ENCODE results near the gene ATP5F1A. TPM values are rescaled to one million over a fixed set of nuclear protein-coding genes. Genes with fewer than 3 reads are reported as not detected.
A peak's percentile ranks its signal among the peaks of the same experiment; 100 is the strongest.

ATP5F1A gene
- total RNA-seq (2021) (479 and 531 TPM in 2 replicates), Bru-seq, nascent RNA (percentile 93 among the genes with signal in this experiment), BruChase-seq, experiment 1, labeled RNA remaining after a 2-hour chase (percentile 94 among the genes with signal in this experiment), BruChase-seq, experiment 2, labeled RNA remaining after a 6-hour chase (percentile 97 among the genes with signal in this experiment)
- long read RNA-seq, full-length matches to known transcripts: 1,914 of 2,087 reads
- long read RNA-seq, partial matches to known transcripts: 141 of 2,087 reads
- long read RNA-seq, other reads (novel, unspliced or antisense): 32 of 2,087 reads

DNA sequence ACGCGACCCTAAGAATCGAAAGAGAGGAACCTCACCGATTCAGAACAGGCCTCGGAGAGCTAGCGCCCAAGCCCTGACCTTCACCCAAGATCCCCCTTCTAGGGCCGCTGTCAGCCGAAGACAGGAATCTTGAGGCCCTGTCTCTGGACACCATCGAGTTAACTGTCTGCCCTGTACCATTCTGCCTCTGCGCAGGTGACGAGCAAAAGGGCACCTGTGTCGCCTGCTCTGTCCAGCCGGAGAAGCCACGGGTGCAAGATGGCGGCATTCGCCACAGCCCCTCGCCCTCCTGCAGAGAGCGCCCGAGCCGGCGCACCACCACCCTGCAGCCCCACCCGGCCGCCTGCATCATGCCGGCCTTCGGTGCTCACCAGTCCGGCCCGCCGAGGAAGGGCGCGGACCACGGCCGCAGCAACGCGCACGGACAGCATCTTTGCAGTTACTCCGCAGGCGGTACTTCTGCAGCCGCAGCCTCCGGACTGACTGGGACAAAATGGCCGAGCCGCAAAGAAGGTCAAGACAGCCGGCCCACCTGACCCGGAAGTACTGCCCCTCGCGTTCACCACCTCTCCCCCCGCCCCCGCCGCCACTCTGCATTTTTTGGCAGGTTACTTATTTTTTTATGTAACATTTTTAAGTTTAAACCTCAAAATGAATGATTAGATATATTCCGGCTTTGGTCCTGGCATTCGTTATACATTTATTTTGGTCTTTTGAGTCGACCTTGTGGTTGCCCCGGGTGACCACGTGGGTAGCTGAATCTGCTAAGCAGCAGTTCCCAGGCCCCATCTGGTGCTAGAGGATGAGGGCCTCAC, at the start of gene ATP5F1A:
ATP5F1A (minus strand) TSS at position 496 of the 815 bp plus-strand sequence; CDS start at position 431, 65 bp downstream.
- ChIA-PET POLR2A (ENCODE audit: low non-redundant PET) (interaction anchor here (0.6 to 0.9 kb wide), 4 partner anchors 63 to 1318 kb away, joined by 4 to 24 read pairs (median 12); partner anchors contain the start of genes KATNAL2 and PIAS2), CTCF (interaction anchor here (0.7 kb wide), 1 partner anchor 30 kb away, joined by 10 read pairs; no protein-coding TSS in a partner anchor)
- H3K36me3 ChIP-seq (ENCODE audit: insufficient read depth, low read length, poor library complexity, severe bottlenecking): peaks cover 20% of the 10 kb centered on the region
- intact Hi-C loops (cut with micrococcal nuclease; ENCODE audit: unreplicated experiment): no loop called here
- no TSS peak for BruUV-seq (replicated peaks)
- H3K4me1 ChIP-seq (ENCODE audit: insufficient read depth, low read length, poor library complexity, severe bottlenecking): peaks cover 6% of the 10 kb centered on the region
- TF ChIP-seq EZH2 (IDR thresholded peaks at IDR 0.05; ENCODE audit: borderline replicate concordance, low read depth, low read length, poor library complexity, severe bottlenecking): no peak
- TF ChIP-seq, protein P1, sequence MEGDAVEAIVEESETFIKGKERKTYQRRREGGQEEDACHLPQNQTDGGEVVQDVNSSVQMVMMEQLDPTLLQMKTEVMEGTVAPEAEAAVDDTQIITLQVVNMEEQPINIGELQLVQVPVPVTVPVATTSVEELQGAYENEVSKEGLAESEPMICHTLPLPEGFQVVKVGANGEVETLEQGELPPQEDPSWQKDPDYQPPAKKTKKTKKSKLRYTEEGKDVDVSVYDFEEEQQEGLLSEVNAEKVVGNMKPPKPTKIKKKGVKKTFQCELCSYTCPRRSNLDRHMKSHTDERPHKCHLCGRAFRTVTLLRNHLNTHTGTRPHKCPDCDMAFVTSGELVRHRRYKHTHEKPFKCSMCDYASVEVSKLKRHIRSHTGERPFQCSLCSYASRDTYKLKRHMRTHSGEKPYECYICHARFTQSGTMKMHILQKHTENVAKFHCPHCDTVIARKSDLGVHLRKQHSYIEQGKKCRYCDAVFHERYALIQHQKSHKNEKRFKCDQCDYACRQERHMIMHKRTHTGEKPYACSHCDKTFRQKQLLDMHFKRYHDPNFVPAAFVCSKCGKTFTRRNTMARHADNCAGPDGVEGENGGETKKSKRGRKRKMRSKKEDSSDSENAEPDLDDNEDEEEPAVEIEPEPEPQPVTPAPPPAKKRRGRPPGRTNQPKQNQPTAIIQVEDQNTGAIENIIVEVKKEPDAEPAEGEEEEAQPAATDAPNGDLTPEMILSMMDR (conservative IDR thresholded peaks at IDR 0.05; ENCODE audit: low read depth, low read length): no peak
- H3K27me3 ChIP-seq (replicated peaks; ENCODE audit: insufficient read depth, low read depth, low read length, poor library complexity): no peaks in the 10 kb centered on the region
- peak within 1 kb of the TSS; percentile 80 for H3K27ac ChIP-seq (ENCODE audit: low read depth, low read length, poor library complexity, severe bottlenecking)
- peak within 1 kb of the TSS; percentile 79 for H3K4me3 ChIP-seq (ENCODE audit: low read depth, low read length, poor library complexity, severe bottlenecking)
- no peaks in the 10 kb centered on the region for H3K9me3 ChIP-seq (ENCODE audit: low read depth, low read length, poor library complexity, severe bottlenecking)
- DNase-seq (ENCODE audit: low spot score): peak; percentile 88

DNA sequence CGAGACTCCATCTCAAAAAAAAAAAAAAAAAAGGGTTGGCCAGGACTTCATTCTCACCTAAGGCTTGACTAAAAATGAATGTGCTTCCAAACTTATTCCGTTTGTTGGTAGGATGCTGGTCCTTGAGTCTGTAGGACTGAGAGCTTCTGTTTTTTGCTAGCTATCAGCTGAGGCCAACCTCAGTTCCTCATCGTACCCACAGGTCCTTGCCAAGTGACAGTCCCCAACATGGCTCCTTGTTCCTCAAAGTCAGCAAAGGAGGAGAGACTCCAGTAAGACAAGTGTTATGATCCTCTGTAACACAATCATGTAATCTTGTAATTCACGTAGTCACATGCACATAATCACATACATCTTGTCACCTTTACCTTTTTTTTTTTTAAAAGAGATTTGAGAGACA, 43.1 kb upstream of the ATP5F1A start:
- no peaks in the 10 kb centered on the region for H3K36me3 ChIP-seq (ENCODE audit: insufficient read depth, low read length, poor library complexity, severe bottlenecking)
- no TSS peak for BruUV-seq (replicated peaks)
- H3K27me3 ChIP-seq (replicated peaks; ENCODE audit: insufficient read depth, low read depth, low read length, poor library complexity): no peaks in the 10 kb centered on the region
- no peaks in the 10 kb centered on the region for H3K4me1 ChIP-seq (ENCODE audit: insufficient read depth, low read length, poor library complexity, severe bottlenecking)
- TF ChIP-seq EZH2 (IDR thresholded peaks at IDR 0.05; ENCODE audit: borderline replicate concordance, low read depth, low read length, poor library complexity, severe bottlenecking): no peak
- TF ChIP-seq, protein P1 (conservative IDR thresholded peaks at IDR 0.05; ENCODE audit: low read depth, low read length): no peak
- H3K27ac ChIP-seq (ENCODE audit: low read depth, low read length, poor library complexity, severe bottlenecking): no peak overlapping the region
- ChIA-PET CTCF (interaction anchor here (1.1 kb wide), 1 partner anchor 517 kb away, joined by 3 read pairs; no protein-coding TSS in a partner anchor), POLR2A (ENCODE audit: low non-redundant PET) (interaction anchor here (1.0 kb wide), 1 partner anchor 517 kb away, joined by 7 read pairs; no protein-coding TSS in a partner anchor)
- no peaks in the 10 kb centered on the region for H3K9me3 ChIP-seq (ENCODE audit: low read depth, low read length, poor library complexity, severe bottlenecking)
- no peak overlapping the region for H3K4me3 ChIP-seq (ENCODE audit: low read depth, low read length, poor library complexity, severe bottlenecking)
- DNase-seq (ENCODE audit: low spot score): no peak
- intact Hi-C loops (cut with micrococcal nuclease; ENCODE audit: unreplicated experiment): no loop called here

DNA sequence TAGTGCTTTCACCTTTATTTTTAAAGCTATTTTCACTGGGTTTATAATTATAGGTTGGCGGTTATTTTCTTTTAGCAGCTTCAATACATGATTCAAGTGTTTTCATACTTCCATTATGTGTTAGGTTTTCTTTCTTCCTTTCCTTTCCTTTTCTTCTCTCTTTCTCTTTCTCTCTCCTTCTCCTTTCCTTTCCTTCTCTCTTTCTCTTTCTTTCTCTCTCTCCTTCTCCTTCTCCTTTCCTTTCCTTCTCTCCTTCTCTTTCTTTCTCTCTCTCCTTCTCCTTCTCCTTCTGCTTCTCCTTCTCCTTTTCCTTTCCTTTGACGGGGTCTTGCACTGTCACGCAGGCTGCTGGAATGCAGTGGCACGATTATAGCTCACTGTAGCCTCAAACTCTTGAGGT, 42.1 kb upstream of the ATP5F1A start:
- TF ChIP-seq, protein P1 (conservative IDR thresholded peaks at IDR 0.05; ENCODE audit: low read depth, low read length): no peak
- TF ChIP-seq EZH2 (IDR thresholded peaks at IDR 0.05; ENCODE audit: borderline replicate concordance, low read depth, low read length, poor library complexity, severe bottlenecking): no peak
- H3K27ac ChIP-seq (ENCODE audit: low read depth, low read length, poor library complexity, severe bottlenecking): no peak overlapping the region
- H3K4me1 ChIP-seq (ENCODE audit: insufficient read depth, low read length, poor library complexity, severe bottlenecking): no peaks in the 10 kb centered on the region
- intact Hi-C loops (cut with micrococcal nuclease; ENCODE audit: unreplicated experiment): no loop called here
- ChIA-PET CTCF (interaction anchor here (0.7 kb wide), 1 partner anchor 33 kb away, joined by 3 read pairs; a partner anchor contains a TSS), POLR2A (ENCODE audit: low non-redundant PET) (no interaction called here)
- no peak for DNase-seq (ENCODE audit: low spot score)
- H3K4me3 ChIP-seq (ENCODE audit: low read depth, low read length, poor library complexity, severe bottlenecking): no peak overlapping the region
- no peaks in the 10 kb centered on the region for H3K27me3 ChIP-seq (replicated peaks; ENCODE audit: insufficient read depth, low read depth, low read length, poor library complexity)
- H3K36me3 ChIP-seq (ENCODE audit: insufficient read depth, low read length, poor library complexity, severe bottlenecking): no peaks in the 10 kb centered on the region
- no TSS peak for BruUV-seq (replicated peaks)
- no peaks in the 10 kb centered on the region for H3K9me3 ChIP-seq (ENCODE audit: low read depth, low read length, poor library complexity, severe bottlenecking)

All from A673 (cell line).